MCF 10A (cell line): Measurements from ENCODE around the gene SH3YL1. TPM values are rescaled to one million over a fixed set of nuclear protein-coding genes. Genes with fewer than 3 reads are reported as not detected.

Experiments used
- BruUV-seq: library from RNA; stranded (reverse); fragments of 400-500 nt; replicated peaks from 2 replicates; lab custom pipeline; 2021; lab: Mats Ljungman, UMichigan
- CTCF ChIA-PET: fragments of 300-600 bp; sonication (Branson Sonifier 250); formaldehyde crosslinking; extraction: SDS; loops from one replicate; lab custom pipeline; 2021; ENCODE audit warnings: antibody characterized with exemption, inconsistent platforms; lab: Yijun Ruan, JAX
- POLR2A ChIA-PET: fragments of 300-600, 350-650 bp; sonication (Branson Sonifier 250); formaldehyde crosslinking; extraction: SDS; loops from one replicate; lab custom pipeline; 2020; ENCODE audit warnings: antibody characterized with exemption, inconsistent platforms; lab: Yijun Ruan, JAX
- DNase-seq: peaks from one replicate; pipeline ENCODE4 v3.0.0-alpha.2; 2018; ENCODE audit not compliant: unreplicated experiment
- H3K27ac Mint-ChIP-seq: one replicate; pipeline ENCODE4 v1.8.0; 2022; ENCODE audit warnings: mild to moderate bottlenecking, low read depth, mixed read lengths; ENCODE audit not compliant: unreplicated experiment
- H3K27me3 Mint-ChIP-seq: one replicate; pipeline ENCODE4 v1.8.0; 2022; ENCODE audit warnings: mixed read lengths; ENCODE audit not compliant: insufficient read depth, unreplicated experiment
- H3K36me3 Mint-ChIP-seq: one replicate; pipeline ENCODE4 v1.8.0; 2022; ENCODE audit warnings: mild to moderate bottlenecking, moderate library complexity, mixed read lengths; ENCODE audit not compliant: insufficient read depth, unreplicated experiment
- H3K4me1 Mint-ChIP-seq: one replicate; pipeline ENCODE4 v1.8.0; 2022; ENCODE audit warnings: mixed read lengths; ENCODE audit not compliant: insufficient read depth, unreplicated experiment
- H3K4me3 Mint-ChIP-seq: one replicate; pipeline ENCODE4 v1.8.0; 2022; ENCODE audit warnings: mild to moderate bottlenecking, moderate library complexity, mixed read lengths; ENCODE audit not compliant: unreplicated experiment
- H3K9me3 Mint-ChIP-seq: one replicate; pipeline ENCODE4 v1.8.0; 2022; ENCODE audit warnings: mixed read lengths; ENCODE audit not compliant: unreplicated experiment
- intact Hi-C: fragments of 100-400 bp; cut with micrococcal nuclease; formaldehyde crosslinking; loops from 2 replicates; pipeline ENCODE4 v1.14.1; 2022
- total RNA-seq: library from RNA; stranded (reverse); gene quantifications from 2 replicates; pipeline ENCODE4 v1.2.3, GENCODE V29; 2022
- TF ChIP-seq, protein P1 (sequence below): fragments of 200-600 bp; IDR thresholded peaks from one replicate; pipeline ENCODE4 v1.8.0; 2022; ENCODE audit warnings: antibody characterized with exemption, mild to moderate bottlenecking; ENCODE audit not compliant: unreplicated experiment

The SH3YL1 gene
- total RNA-seq, 1 experiment from 2014 or later = 47.4 TPM

DNA sequence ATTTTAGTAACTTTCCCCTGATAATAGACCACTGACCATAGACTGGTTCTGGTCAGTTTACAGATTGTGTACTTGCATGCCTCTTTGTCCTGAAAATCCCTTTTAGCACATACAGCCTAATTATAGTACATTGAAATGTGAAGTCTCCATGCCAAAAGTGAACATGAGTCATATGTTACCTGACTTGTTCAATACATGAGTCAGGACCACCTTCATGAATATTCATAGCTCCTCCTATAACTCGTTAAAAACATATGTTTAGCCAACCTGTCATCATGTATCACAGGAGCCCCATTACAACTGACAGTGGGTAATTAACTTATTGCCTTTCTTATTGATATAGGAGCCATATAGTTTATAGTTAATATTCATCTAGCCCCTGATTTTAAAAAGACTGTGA lies 78.6 kb downstream of the SH3YL1 start:
- Mint-ChIP-seq H3K36me3 (no peaks in the 10 kb centered on the region), H3K27me3 (no peaks in the 10 kb centered on the region), H3K27ac (no peak overlapping the region), H3K9me3 (no peaks in the 10 kb centered on the region), H3K4me3 (no peak overlapping the region), H3K4me1 (peaks cover 8% of the 10 kb centered on the region)
- POLR2A ChIA-PET = interaction anchor here (1.0 to 1.3 kb wide), 5 partner anchors 9 to 405 kb away, joined by 3 to 9 read pairs (median 4); partner anchors contain the start of gene SH3YL1
- CTCF ChIA-PET = interaction anchor here (0.6 to 1.0 kb wide), 2 partner anchors 62 to 1588 kb away, joined by 3 to 4 read pairs; no protein-coding TSS in a partner anchor
- no TSS peak for BruUV-seq
- intact Hi-C loops = no loop called here
- TF ChIP-seq, protein P1, sequence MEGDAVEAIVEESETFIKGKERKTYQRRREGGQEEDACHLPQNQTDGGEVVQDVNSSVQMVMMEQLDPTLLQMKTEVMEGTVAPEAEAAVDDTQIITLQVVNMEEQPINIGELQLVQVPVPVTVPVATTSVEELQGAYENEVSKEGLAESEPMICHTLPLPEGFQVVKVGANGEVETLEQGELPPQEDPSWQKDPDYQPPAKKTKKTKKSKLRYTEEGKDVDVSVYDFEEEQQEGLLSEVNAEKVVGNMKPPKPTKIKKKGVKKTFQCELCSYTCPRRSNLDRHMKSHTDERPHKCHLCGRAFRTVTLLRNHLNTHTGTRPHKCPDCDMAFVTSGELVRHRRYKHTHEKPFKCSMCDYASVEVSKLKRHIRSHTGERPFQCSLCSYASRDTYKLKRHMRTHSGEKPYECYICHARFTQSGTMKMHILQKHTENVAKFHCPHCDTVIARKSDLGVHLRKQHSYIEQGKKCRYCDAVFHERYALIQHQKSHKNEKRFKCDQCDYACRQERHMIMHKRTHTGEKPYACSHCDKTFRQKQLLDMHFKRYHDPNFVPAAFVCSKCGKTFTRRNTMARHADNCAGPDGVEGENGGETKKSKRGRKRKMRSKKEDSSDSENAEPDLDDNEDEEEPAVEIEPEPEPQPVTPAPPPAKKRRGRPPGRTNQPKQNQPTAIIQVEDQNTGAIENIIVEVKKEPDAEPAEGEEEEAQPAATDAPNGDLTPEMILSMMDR = no peak
- peak; percentile 40 for DNase-seq

DNA sequence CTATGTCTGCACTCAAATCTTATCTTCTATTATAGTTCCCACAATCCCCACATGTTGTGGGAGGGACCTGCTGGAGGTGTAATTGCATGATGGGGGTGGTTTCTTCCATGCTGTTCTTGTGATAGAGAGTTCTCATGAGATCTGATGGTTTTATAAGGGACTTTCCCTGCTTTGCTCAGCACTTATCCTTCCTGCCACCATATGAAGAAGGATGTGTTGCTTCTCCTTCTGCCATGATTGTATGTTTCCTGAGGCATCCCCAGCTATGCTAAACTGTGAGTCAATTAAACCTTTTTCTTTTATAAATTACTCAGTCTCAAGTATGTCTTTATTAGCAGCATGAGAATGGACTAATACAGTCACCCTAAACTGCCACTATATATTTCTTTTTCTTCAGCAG lies 79.1 kb downstream of the SH3YL1 start:
- H3K4me3 Mint-ChIP-seq = no peak overlapping the region
- no peaks in the 10 kb centered on the region for H3K36me3 Mint-ChIP-seq
- ChIA-PET POLR2A (interaction anchor here (1.0 to 1.3 kb wide), 3 partner anchors 8 to 405 kb away, joined by 3 to 9 read pairs (median 4); no protein-coding TSS in a partner anchor), CTCF (interaction anchor here (0.6 to 1.0 kb wide), 2 partner anchors 61 to 1589 kb away, joined by 3 to 4 read pairs; no protein-coding TSS in a partner anchor)
- H3K27me3 Mint-ChIP-seq = no peaks in the 10 kb centered on the region
- BruUV-seq = no TSS peak
- no peak for DNase-seq
- TF ChIP-seq, protein P1 = no peak
- H3K9me3 Mint-ChIP-seq = no peaks in the 10 kb centered on the region
- intact Hi-C loops = no loop called here
- H3K27ac Mint-ChIP-seq = no peak overlapping the region
- H3K4me1 Mint-ChIP-seq = peaks cover 8% of the 10 kb centered on the region

DNA sequence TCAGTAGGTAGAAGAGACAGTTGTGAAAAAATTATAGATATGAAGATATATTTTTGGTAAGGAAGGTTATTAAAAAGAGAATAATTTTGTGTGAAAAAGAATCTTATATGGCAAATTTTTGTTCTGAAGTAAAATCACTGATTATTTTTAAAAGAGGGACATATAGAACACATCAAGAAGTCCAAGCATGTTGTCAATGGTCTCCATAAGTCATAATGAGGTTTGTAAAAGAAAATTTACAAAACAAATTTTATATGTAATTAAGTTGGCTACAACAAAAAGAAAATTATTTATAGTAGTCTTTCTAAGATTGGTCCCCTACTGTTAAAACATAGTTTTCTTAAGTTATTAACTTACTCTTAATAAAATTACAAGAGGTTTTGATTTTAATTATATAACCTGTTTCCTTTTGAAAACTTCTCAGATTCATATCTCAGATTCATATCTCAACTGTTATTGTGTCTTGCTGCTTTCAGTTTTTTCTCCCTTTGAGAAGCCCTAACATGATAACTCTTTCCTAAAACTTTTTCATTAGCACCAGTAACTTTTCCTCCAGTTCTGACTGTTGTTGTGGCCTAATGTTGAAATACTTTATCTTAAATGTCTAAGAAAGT lies 81.2 kb downstream of the SH3YL1 start:
- H3K4me1 Mint-ChIP-seq = peaks cover 13% of the 10 kb centered on the region
- H3K9me3 Mint-ChIP-seq = no peaks in the 10 kb centered on the region
- no peak overlapping the region for H3K27ac Mint-ChIP-seq
- ChIA-PET POLR2A (no interaction called here), CTCF (no interaction called here)
- TF ChIP-seq, protein P1 = no peak
- intact Hi-C loops = no loop called here
- no TSS peak for BruUV-seq
- no peaks in the 10 kb centered on the region for H3K27me3 Mint-ChIP-seq
- no peak overlapping the region for H3K4me3 Mint-ChIP-seq
- DNase-seq = peak; percentile 23
- H3K36me3 Mint-ChIP-seq = no peaks in the 10 kb centered on the region

DNA sequence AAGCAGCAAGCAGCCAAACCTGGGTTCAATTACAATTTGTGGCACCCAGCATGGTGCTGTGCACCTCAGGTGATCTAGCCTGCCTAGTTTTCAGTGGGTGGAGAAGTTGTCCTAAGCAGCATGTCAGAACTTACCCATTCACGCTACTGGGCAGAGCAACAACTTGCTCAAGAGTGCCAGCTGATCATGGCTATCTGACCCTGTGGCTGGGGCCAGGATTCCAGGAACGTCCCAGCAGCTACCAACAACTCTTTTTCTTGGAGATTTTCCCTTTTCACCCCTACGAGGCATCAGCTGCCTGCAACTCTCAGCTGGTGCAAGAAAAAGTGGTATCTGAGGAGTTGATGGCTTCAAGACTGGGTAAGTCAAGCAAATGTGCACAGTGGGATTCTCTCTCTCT lies 83.5 kb downstream of the SH3YL1 start:
- H3K4me1 Mint-ChIP-seq = peaks cover 36% of the 10 kb centered on the region
- H3K9me3 Mint-ChIP-seq = no peaks in the 10 kb centered on the region

More for the DNA sequence above, 83.5 kb downstream of the SH3YL1 start:
- TF ChIP-seq, protein P1 = no peak
- no peak for DNase-seq
- H3K36me3 Mint-ChIP-seq = peaks cover 5% of the 10 kb centered on the region
- POLR2A ChIA-PET = interaction anchor here (0.8 kb wide), 1 partner anchor 11 kb away, joined by 3 read pairs; no protein-coding TSS in a partner anchor
- H3K4me3 Mint-ChIP-seq = no peak overlapping the region
- intact Hi-C loops = no loop called here
- no peak overlapping the region for H3K27ac Mint-ChIP-seq
- no TSS peak for BruUV-seq
- CTCF ChIA-PET = interaction anchor here (0.6 to 0.7 kb wide), 3 partner anchors 10 to 160 kb away, joined by 3 read pairs; no protein-coding TSS in a partner anchor
- no peaks in the 10 kb centered on the region for H3K27me3 Mint-ChIP-seq
